Heart left ventricle (tissue), 13 donors: Measurements from ENCODE around the gene EIF3J.

Experiments
- POLR2A ChIP-seq, 2 donors: fragments of 450-650 bp; IDR thresholded peaks; one replicate each; pipeline ENCODE4 v1.6.1; 2017; ENCODE audit warnings: antibody characterized with exemption in 2 of 2, mild to moderate bottlenecking in 2 of 2, moderate library complexity in 2 of 2
- TF ChIP-seq, protein P1 (sequence below), 12 donors: fragments of 200-600 bp; sonication (generic) in 4 of 12; IDR thresholded peaks; one replicate each; pipeline versions ENCODE4 v1.5.0 to v1.8.0; 2018 to 2022; ENCODE audit warnings: antibody characterized with exemption in 12 of 12, mild to moderate bottlenecking in 5 of 12
- donor health status: ischemic (EF 13 %, LVEDD 7.1; RV severe dilation, severe dysfunction).
- donor health status: DM: no; HTN: yes; CAD: no.
- donor health status: DM: no; HTN: no; CAD: no.
- donor health status: ischemic (EF 25% LVEDD 6.9; RV normal size, moderate dysfunction).
- donor health status: ischemic (EF 25% LVEDD 5.7; RV mildly dilated, moderate dysfunction).
- donor health status: ischemic (EF 35%, LVEDD 5.7; RV mildly dilated, moderate dysfunction).
- donor health status: nonischemic (EF 11% LVEDD 7.7; RV severe dilation, severe dysfunction).
- donor health status: DM: yes; HTN: yes; CAD: no.
- donor health status: PGD.
- donor health status: ischemic (EF 29% LVEDD 5.4; RV normal size, mild dysfunction).
- donor health status: nonischemic (EF 23%, LVEDD 6.1; RV moderate dilation, normal function).

DNA sequence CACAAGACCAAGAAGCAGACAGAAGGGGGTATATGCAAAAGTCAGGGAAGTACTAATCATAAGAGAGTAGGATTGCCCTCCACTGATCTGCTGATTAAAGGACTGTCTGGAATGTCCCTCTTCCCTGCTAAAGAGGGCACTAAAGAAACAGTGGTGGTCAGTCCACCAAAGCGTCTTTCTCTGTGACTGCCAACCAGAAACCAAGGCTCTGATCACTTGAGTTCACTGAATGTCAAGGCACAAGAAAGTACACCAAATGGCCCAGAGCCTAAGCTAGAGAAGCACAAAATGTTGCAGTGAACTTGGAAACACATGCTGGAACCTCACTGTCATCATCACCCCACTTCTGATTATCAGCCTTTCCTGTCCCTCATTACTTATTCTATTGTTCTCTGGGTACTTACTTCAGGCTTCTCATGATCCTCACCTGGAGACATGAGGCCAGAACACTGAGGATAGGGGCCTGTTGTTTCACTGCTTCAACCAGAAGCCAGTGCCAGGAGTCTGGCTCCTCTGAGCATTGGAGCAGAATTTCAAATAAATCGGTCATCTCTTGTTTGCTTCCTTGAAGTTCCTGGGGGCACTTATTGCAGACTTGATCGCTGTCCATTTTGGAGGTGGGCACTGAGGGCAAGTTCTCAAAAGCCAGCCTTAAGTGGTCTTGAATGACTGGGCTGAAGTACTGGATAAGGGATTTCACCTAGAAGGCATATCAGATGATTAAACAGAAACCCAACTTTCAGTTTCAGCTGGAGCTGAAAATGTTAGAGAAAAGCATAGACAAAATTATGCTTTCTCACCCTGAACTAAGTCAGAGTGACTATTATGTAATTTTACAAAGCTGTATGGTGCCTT is 58.9 kb downstream of the EIF3J start:
- TF ChIP-seq, protein P1, sequence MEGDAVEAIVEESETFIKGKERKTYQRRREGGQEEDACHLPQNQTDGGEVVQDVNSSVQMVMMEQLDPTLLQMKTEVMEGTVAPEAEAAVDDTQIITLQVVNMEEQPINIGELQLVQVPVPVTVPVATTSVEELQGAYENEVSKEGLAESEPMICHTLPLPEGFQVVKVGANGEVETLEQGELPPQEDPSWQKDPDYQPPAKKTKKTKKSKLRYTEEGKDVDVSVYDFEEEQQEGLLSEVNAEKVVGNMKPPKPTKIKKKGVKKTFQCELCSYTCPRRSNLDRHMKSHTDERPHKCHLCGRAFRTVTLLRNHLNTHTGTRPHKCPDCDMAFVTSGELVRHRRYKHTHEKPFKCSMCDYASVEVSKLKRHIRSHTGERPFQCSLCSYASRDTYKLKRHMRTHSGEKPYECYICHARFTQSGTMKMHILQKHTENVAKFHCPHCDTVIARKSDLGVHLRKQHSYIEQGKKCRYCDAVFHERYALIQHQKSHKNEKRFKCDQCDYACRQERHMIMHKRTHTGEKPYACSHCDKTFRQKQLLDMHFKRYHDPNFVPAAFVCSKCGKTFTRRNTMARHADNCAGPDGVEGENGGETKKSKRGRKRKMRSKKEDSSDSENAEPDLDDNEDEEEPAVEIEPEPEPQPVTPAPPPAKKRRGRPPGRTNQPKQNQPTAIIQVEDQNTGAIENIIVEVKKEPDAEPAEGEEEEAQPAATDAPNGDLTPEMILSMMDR (IDR thresholded peaks at IDR 0.05), result no peak
- no peak for TF ChIP-seq POLR2A (IDR thresholded peaks at IDR 0.05)
